Astrocyte (in vitro differentiated cells and primary cell): Measurements from ENCODE around the gene FADS2.

Experiments used
- EZH2 ChIP-seq: IDR thresholded peaks from 2 replicates; pipeline ENCODE4 v1.6.1; 2012; ENCODE audit warnings: mild to moderate bottlenecking, low read length, inconsistent platforms; ENCODE audit not compliant: insufficient read depth
- TF ChIP-seq, protein P1 (sequence below): IDR thresholded peaks from 2 replicates; pipeline ENCODE4 v1.5.1; 2011; ENCODE audit warnings: low read depth, mild to moderate bottlenecking, inconsistent platforms, low read length, moderate library complexity; ENCODE audit not compliant: insufficient read depth

DNA sequence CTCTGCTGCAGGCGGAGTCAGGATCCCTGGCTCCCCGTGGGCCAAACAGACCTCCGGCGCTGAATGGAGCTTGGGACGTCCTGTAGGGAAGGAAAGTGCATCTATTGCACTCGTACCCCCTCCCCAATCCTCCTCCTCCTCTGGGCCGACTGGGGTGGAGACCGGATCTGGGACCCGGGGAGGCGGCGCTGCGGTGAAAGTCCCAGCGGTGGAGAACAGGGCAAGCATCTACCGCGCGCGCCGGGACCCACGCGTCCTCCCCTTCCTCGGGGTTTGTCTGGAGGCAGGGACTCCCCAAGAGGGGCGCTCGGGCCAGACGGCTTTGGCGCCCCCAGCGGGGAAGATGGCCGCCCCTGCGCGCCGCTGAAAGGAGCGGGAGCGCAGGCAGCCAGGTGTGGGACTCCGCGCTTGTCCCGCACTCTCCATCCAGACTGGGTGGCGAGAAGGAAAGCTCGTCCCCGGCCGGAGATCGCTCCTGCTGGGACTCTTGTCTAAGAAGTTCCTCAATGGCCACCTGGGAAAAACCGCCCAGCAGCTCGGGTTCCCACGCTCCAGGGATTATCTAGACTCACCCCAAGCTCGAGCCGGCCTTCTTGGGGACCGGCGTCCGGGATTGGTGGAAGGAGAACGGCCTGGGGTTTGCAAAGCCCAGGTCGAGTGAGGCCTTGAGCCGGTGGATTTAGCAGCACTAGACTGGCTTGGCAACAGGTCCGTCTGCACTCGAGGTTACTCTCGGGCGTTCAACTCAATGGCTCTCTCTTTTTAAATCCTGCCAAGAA lies 718 bp downstream of the FADS2 start:
- TF ChIP-seq, protein P1, sequence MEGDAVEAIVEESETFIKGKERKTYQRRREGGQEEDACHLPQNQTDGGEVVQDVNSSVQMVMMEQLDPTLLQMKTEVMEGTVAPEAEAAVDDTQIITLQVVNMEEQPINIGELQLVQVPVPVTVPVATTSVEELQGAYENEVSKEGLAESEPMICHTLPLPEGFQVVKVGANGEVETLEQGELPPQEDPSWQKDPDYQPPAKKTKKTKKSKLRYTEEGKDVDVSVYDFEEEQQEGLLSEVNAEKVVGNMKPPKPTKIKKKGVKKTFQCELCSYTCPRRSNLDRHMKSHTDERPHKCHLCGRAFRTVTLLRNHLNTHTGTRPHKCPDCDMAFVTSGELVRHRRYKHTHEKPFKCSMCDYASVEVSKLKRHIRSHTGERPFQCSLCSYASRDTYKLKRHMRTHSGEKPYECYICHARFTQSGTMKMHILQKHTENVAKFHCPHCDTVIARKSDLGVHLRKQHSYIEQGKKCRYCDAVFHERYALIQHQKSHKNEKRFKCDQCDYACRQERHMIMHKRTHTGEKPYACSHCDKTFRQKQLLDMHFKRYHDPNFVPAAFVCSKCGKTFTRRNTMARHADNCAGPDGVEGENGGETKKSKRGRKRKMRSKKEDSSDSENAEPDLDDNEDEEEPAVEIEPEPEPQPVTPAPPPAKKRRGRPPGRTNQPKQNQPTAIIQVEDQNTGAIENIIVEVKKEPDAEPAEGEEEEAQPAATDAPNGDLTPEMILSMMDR, result peak; percentile 26
- TF ChIP-seq EZH2, result no peak
